CD14-positive monocyte (primary cell): ENCODE results near the gene VWF. TPM values are rescaled to one million over a fixed set of nuclear protein-coding genes. Genes with fewer than 3 reads are reported as not detected.

Experiments used
- DNase-seq, 3 donors: peaks; one replicate each; pipeline ENCODE4 v3.0.0-alpha.2; 2011 to 2022
- H2AFZ ChIP-seq: 2 replicates; pipeline ENCODE4 v1.6.0; 2012; ENCODE audit warnings: mild to moderate bottlenecking, low read depth, low read length, inconsistent platforms; ENCODE audit not compliant: insufficient read depth, poor library complexity, severe bottlenecking
- H3K27ac ChIP-seq, 2 donors: 1 replicate in 1 of 2; 2 replicates in 1 of 2; pipeline ENCODE4 v1.5.1; 2012 to 2013; ENCODE audit warnings: low read length in 2 of 2, control low read depth in 1 of 2, inconsistent platforms in 1 of 2, low read depth in 1 of 2, mild to moderate bottlenecking in 1 of 2
- H3K27me3 ChIP-seq, 2 donors: one replicate each; pipeline versions ENCODE4 v1.6.0 to v1.6.1; 2011 to 2013; ENCODE audit warnings: low read length in 2 of 2; ENCODE audit not compliant: control insufficient read depth in 2 of 2, insufficient read depth in 2 of 2
- H3K36me3 ChIP-seq, 2 donors: replicated peaks in 1 of 2; 1 replicate in 1 of 2; 2 replicates in 1 of 2; pipeline versions ENCODE4 v1.5.1 to v1.6.1; 2012 to 2013; ENCODE audit warnings: low read length in 2 of 2, control low read depth in 1 of 2, inconsistent platforms in 1 of 2, mild to moderate bottlenecking in 1 of 2; ENCODE audit not compliant: insufficient read depth in 2 of 2, control insufficient read depth in 1 of 2
- H3K4me1 ChIP-seq, 2 donors: 1 replicate in 1 of 2; 2 replicates in 1 of 2; pipeline versions ENCODE4 v1.5.1 to v1.6.1; 2012 to 2013; ENCODE audit warnings: low read length in 2 of 2, control low read depth in 1 of 2, inconsistent platforms in 1 of 2, mild to moderate bottlenecking in 1 of 2, moderate library complexity in 1 of 2; ENCODE audit not compliant: insufficient read depth in 2 of 2, control insufficient read depth in 1 of 2
- H3K4me2 ChIP-seq: replicated peaks from 2 replicates; pipeline ENCODE3; 2012; ENCODE audit warnings: low read length, moderate library complexity, mild to moderate bottlenecking; ENCODE audit not compliant: poor library complexity, severe bottlenecking; ENCODE audit errors: extremely low read depth
- H3K4me3 ChIP-seq, 3 experiments: fragments of 200-600 bp in 1 of 3; sonication (generic) in 1 of 3; replicated peaks in 1 of 3; 1 replicate in 2 of 3; 2 replicates in 1 of 3; pipeline ENCODE4 v1.5.1; 2011 to 2013; ENCODE audit warnings: low read length in 3 of 3, mild to moderate bottlenecking in 3 of 3, control low read depth in 2 of 3, low read depth in 2 of 3, inconsistent platforms in 1 of 3, moderate library complexity in 1 of 3
- H3K79me2 ChIP-seq: 2 replicates; pipeline ENCODE4 v1.6.0; 2012; ENCODE audit warnings: mild to moderate bottlenecking, control low read depth, inconsistent platforms, low read length, moderate library complexity; ENCODE audit not compliant: insufficient read depth
- H3K9ac ChIP-seq: 2 replicates; pipeline ENCODE4 v1.6.0; 2017; ENCODE audit warnings: low read length, mild to moderate bottlenecking; ENCODE audit not compliant: insufficient read depth, poor library complexity, severe bottlenecking
- H3K9me3 ChIP-seq, 2 donors: replicated peaks in 1 of 2; 1 replicate in 1 of 2; 2 replicates in 1 of 2; pipeline versions ENCODE4 v1.5.1 to v1.6.1; 2012 to 2013; ENCODE audit warnings: low read length in 2 of 2, control low read depth in 1 of 2; ENCODE audit not compliant: control insufficient read depth in 1 of 2, insufficient read depth in 1 of 2
- H4K20me1 ChIP-seq: 2 replicates; pipeline ENCODE4 v1.6.0; 2012; ENCODE audit warnings: mild to moderate bottlenecking, low read length, control low read depth, moderate library complexity; ENCODE audit not compliant: insufficient read depth
- H3K27ac Mint-ChIP-seq, 7 donors: one replicate each; pipeline ENCODE4 v1.8.0; 2020; ENCODE audit warnings: mild to moderate bottlenecking in 7 of 7, mixed read lengths in 7 of 7, moderate library complexity in 6 of 7, inconsistent platforms in 2 of 7
- H3K27me3 Mint-ChIP-seq, 3 donors: one replicate each; pipeline ENCODE4 v1.8.0; 2021 to 2022; ENCODE audit warnings: low read depth in 3 of 3, mild to moderate bottlenecking in 3 of 3, mixed read lengths in 3 of 3, moderate library complexity in 3 of 3, inconsistent platforms in 1 of 3
- H3K36me3 Mint-ChIP-seq, 2 donors: one replicate each; pipeline ENCODE4 v1.8.0; 2020; ENCODE audit warnings: mixed read lengths in 2 of 2, inconsistent platforms in 1 of 2, mild to moderate bottlenecking in 1 of 2
- H3K4me1 Mint-ChIP-seq: one replicate; pipeline ENCODE4 v1.8.0; 2020; ENCODE audit warnings: mild to moderate bottlenecking, mixed read lengths
- H3K4me3 Mint-ChIP-seq, 2 donors: one replicate each; pipeline ENCODE4 v1.8.0; 2020; ENCODE audit warnings: mild to moderate bottlenecking in 2 of 2, mixed read lengths in 2 of 2, moderate library complexity in 1 of 2
- H3K9me3 Mint-ChIP-seq, 7 donors: one replicate each; pipeline ENCODE4 v1.8.0; 2020 to 2022; ENCODE audit warnings: mixed read lengths in 7 of 7, mild to moderate bottlenecking in 6 of 7, moderate library complexity in 6 of 7, inconsistent platforms in 2 of 7
- CTCF ChIP-seq: fragments of 200-600 bp; IDR thresholded peaks from one replicate; pipeline ENCODE4 v1.8.0; 2022; ENCODE audit warnings: antibody characterized with exemption, mild to moderate bottlenecking
- WGBS: methylation state at CpG from one replicate; pipeline ENCODE4 v1.1.5; 2013; ENCODE audit warnings: missing lambda C conversion rate; ENCODE audit not compliant: insufficient coverage; 5-methylcytosine and 5-hydroxymethylcytosine counted together
- intact Hi-C, 2 donors: fragments of 100-400 bp; cut with micrococcal nuclease; formaldehyde crosslinking; loops; one replicate each; pipeline versions ENCODE4 v1.15.0 to v1.15.1; 2023
- polyA plus RNA-seq, 3 donors: library from polyadenylated mRNA; depleted of rRNA in 1 of 3; unstranded in 2 of 3; stranded (reverse) in 1 of 3; fragments of 300-500 nt in 2 of 3; fragments of >200 nt in 1 of 3; fragmentation: Illumina TruSeq in 2 of 3; gene quantifications; 1 replicate in 2 of 3; 2 replicates in 1 of 3; pipeline ENCODE4 v1.2.3, GENCODE V29; 2012 to 2021

The VWF gene
- polyA plus RNA-seq, 3 donors, result 0.17 to 0.49 (median 0.48) TPM

DNA sequence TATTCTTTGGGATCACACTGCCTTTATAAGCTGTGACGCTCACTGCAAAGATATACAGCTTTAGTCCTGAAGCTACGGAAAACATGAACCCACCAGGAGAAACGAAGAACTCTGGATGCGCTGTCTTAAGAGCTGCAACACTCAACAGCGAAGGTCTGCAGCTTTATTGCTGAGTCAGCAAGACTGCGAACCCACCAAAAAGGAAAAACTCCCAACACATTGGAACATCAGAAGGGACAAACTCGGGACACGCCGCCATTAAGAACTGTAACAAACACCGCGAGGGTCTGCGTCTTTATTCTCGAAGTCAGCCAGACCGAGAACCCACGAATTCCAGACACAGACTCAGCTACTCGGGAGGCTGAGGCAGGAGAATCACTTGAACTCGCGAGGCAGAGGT lies 9.2 kb upstream of the VWF start:
- no peaks in the 10 kb centered on the region for H3K27me3 ChIP-seq
- WGBS, result 98% methylated on average over 18 of the region's 18 CpGs
- no peaks in the 10 kb centered on the region for H3K36me3 ChIP-seq
- peaks cover 2 to 8% (median 4%) of the 10 kb centered on the region in 7 donors for H3K9me3 Mint-ChIP-seq
- H3K36me3 Mint-ChIP-seq, result peaks cover 4 to 12% of the 10 kb centered on the region in 2 donors
- intact Hi-C loops, result loop anchor here in 1 of 2 donors (5.0 kb wide), 1 partner anchor 44 kb away; no protein-coding TSS in a partner anchor
- H3K4me1 ChIP-seq, result peaks cover 10% of the 10 kb centered on the region in 2 donors
- DNase-seq, result no peak
- H3K4me1 Mint-ChIP-seq, result peaks cover 17% of the 10 kb centered on the region
- no peak overlapping the region for H2AFZ ChIP-seq
- TF ChIP-seq CTCF, result no peak
- H3K9me3 ChIP-seq, result no peaks in the 10 kb centered on the region
- H3K9ac ChIP-seq, result no peak overlapping the region
- H3K79me2 ChIP-seq, result no peaks in the 10 kb centered on the region
- peaks cover 0 to 9% (median 0%) of the 10 kb centered on the region in 3 donors for H3K27me3 Mint-ChIP-seq
- H3K27ac Mint-ChIP-seq, result peak overlapping the region in 1 of 7 donors; percentile 17
- H3K4me2 ChIP-seq, result no peak overlapping the region
- H3K27ac ChIP-seq, result no peak overlapping the region
- H3K4me3 Mint-ChIP-seq, result no peak overlapping the region
- no peak overlapping the region for H3K4me3 ChIP-seq
- no peaks in the 10 kb centered on the region for H4K20me1 ChIP-seq

GRCh38 chr12:6132496-6132895 lies 8.0 kb upstream of the VWF start:
- Histone ChIP-seq H3K4me1 (no peaks in the 10 kb centered on the region), H3K4me2 (no peak overlapping the region), H3K9ac (no peak overlapping the region), H3K79me2 (no peaks in the 10 kb centered on the region), H4K20me1 (no peaks in the 10 kb centered on the region), H3K27ac (no peak overlapping the region), H3K9me3 (no peaks in the 10 kb centered on the region), H3K36me3 (no peaks in the 10 kb centered on the region), H3K4me3 (no peak overlapping the region), H3K27me3 (no peaks in the 10 kb centered on the region), H2AFZ (no peak overlapping the region)
- peaks cover 8% of the 10 kb centered on the region for H3K4me1 Mint-ChIP-seq
- no peak overlapping the region for H3K4me3 Mint-ChIP-seq
- H3K36me3 Mint-ChIP-seq, result peaks cover 3 to 4% of the 10 kb centered on the region in 2 donors
- peaks cover 2 to 8% (median 4%) of the 10 kb centered on the region in 7 donors for H3K9me3 Mint-ChIP-seq
- no peak for TF ChIP-seq CTCF
- no peak for DNase-seq
- WGBS, result 93% methylated on average over 34 of the region's 34 CpGs
- no peak overlapping the region for H3K27ac Mint-ChIP-seq
- H3K27me3 Mint-ChIP-seq, result peaks cover 0 to 9% (median 0%) of the 10 kb centered on the region in 3 donors
- intact Hi-C loops, result loop anchor here in 1 of 2 donors (5.0 kb wide), 1 partner anchor 45 kb away; no protein-coding TSS in a partner anchor
